ENCODE measurements around the gene SSH2.
"Not testable (repeated sequence)": the region's sequence is repeated elsewhere in the genome, so short reads cannot be mapped to it uniquely, and the experiment has no call there.

SSH2 gene

DNA sequence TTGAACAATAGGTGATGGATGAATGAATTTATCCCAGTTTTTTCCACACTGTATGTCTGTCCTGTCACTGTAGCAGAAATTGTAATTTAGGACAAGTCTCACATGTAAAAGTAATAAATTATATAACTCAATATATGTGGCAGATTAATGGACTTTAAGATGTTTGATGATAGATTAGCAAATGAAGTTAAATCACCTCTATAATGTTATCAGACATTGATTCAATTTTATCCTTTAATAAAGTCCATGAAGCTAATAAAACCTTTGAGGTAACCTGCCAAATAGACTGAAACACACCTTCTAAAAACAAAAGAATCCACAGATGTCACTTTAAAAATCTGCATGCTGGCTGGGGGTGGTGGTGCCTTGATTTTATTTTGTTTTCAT lies 224.0 kb downstream of the SSH2 start:
- DNase-seq (ENCODE audit: low read depth): no peak

DNA sequence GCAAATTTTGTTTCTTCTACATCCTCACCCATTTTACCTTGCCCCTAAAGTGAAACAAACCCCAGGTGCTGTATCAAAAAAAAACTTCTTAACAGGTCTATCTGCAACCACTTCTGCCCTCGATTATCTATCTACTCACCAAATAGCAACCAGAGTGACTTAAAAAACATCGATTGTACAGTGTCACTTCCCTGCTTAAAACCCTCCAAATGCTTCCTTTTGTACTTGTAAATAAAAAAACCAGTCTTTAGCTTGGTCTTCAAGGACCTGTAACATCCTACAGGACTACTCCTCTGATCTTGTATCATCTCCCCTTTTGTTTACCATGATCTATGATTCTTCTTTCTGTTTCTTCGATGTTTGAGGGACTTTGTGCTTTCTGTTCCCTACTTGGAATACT lies 224.6 kb downstream of the SSH2 start:
- DNase-seq (ENCODE audit: low read depth): no peak

GRCh38 chr17:29699283-29699682 lies 230.7 kb downstream of the SSH2 start:
- no peak for DNase-seq (ENCODE audit: low read depth)

DNA sequence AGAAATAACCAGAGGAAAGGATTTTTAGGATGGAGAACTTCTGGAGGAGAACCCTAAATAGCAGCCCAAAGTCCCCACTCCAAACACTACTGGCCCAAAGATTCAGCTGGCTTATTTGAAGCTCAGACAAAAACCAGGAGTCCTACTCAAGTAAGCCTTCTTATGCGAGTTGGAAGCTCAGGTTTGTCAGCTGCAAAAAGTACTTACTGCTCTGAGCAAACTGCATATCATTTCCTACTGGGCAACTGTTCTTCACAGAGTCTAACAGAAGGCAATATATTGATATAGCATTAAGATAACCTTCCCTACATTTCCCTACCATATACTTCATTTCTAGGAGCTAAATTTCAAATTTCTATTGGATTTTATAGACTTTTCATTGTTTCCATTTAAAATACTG lies 231.2 kb downstream of the SSH2 start:
- no peak for DNase-seq (ENCODE audit: low read depth)

GRCh38 chr17:29698019-29698777 lies 231.8 kb downstream of the SSH2 start:
- DNase-seq (ENCODE audit: low read depth): no peak

- DNase-seq (ENCODE audit: low read depth): no peak
These were observed 232.7 kb downstream of the SSH2 start for GRCh38 chr17:29697371-29697770.

DNA sequence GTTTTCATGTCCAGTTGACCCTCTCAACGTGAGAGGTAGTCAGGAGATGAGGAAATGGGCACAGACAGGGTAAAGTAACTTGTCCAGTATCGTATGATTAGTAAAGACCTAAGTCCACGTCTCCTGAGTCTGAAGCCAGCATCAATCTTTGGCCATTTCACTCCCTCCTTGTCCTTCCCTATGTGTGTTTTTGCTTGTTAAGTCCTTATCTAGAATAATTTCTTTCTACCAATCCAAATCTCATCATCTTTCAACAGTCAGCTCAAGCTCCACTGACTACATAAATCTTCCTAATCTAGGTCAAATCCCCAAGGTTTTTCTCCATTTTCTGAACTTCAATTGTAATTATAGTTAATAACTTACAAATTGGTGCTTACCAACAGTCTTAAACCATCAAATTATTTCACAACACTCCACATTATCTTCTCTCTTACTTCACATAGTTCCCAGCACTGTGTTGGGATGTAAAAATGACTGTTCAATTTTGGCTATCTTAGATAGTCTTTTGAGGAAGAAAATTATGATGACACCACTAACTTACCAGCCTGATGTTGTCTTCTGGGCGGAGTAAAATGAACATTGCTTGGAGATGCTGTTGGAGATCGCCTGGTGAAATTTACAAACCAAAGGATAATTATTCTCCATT lies 235.0 kb downstream of the SSH2 start:
- DNase-seq (ENCODE audit: low read depth): no peak

DNA sequence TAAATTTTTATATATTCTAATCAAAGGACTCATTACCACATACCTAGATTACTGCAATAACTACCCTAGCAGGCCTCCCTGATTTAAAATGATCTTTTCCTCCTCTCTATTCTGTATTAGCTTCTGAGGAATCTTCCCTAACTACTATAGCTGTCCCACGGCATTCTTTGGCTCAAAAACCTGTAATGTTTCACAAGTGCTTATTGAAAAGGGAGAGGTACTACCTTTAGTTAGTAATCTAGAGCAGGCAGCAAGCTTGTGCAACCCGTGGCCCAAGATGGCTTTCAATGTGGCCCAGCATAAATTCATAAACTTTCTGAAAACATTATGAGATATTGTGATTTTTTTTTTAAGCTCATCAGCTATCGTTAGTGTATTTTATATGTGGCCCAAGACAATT lies 236.3 kb downstream of the SSH2 start:
- DNase-seq (ENCODE audit: low read depth): no peak

- no peak for DNase-seq (ENCODE audit: low read depth)
These were observed 242.4 kb downstream of the SSH2 start for GRCh38 chr17:29687596-29687995.

- DNase-seq (ENCODE audit: low read depth): no peak
These were observed 242.9 kb downstream of the SSH2 start for GRCh38 chr17:29686993-29687590.

DNA sequence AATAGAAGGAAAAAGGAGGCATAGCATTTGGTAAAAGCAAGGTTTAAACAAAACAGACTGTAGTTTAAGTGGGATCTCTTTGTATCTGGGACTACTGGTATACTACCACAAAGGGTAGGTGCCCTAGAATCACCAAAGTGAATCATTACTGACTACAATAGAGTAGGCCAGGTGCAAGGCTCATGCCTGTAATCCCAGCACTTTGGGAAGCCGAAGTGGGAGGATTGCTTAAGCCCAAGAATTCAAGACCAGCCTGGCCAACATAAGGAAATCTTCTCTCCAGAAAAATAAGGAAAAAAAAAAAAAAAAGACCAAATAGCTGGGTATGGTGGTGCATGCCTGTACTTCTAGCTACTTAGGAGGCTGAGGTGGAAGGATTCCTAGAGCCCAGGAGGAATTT lies 246.5 kb downstream of the SSH2 start:
- no peak for DNase-seq (ENCODE audit: low read depth)

- DNase-seq (ENCODE audit: low read depth): no peak
These were observed 247.0 kb downstream of the SSH2 start for GRCh38 chr17:29682987-29683386.

DNA sequence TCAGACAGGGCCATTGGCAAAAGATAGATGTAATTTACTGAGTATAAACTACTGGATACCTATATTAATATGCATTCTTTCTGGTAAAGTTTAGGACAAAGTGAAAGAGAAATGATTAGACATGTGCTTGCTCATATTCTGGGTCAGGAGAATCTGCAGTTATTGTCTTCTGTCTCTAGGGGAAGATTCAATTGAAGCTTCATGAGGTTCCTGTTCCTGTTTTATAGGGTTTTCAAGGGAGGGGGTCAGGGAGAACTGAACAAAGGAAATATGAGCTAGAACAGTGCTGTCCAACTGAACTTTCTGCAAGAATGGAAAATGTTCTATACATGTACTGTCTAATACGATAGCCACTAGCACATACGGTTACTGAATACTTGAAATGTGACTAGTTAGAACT lies 248.0 kb downstream of the SSH2 start:
- no peak for DNase-seq (ENCODE audit: low read depth)

DNA sequence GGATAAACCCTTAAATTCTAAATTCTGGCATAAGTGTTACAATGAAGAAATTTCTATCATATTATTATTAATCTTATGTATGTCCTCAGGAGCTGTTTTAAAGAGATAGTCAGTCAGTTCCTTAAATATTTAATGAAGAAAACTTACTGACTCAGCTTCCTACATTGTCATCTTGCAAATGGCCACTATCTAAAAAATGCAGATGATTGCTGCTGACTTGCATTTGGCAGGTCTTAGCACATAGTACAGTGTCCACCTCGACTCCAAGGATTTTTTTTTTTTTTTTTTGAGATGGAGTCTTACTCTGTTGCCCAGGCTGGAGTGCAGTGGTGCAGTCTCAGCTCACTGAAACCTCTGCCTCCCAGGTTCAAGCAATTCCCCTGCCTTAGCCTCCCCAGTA lies 252.2 kb downstream of the SSH2 start:
- no peak for DNase-seq (ENCODE audit: low read depth)

GRCh38 chr17:29677221-29677791 lies 252.7 kb downstream of the SSH2 start:
- no peak for DNase-seq (ENCODE audit: low read depth)

GRCh38 chr17:29675961-29676360 lies 254.1 kb downstream of the SSH2 start:
- DNase-seq (ENCODE audit: low read depth): not testable (repeated sequence)

GRCh38 chr17:29674281-29674680 lies 255.7 kb downstream of the SSH2 start:
- no peak for DNase-seq (ENCODE audit: low read depth)

- no peak for DNase-seq (ENCODE audit: low read depth)
These were observed 258.4 kb downstream of the SSH2 start for GRCh38 chr17:29671661-29672060.

DNA sequence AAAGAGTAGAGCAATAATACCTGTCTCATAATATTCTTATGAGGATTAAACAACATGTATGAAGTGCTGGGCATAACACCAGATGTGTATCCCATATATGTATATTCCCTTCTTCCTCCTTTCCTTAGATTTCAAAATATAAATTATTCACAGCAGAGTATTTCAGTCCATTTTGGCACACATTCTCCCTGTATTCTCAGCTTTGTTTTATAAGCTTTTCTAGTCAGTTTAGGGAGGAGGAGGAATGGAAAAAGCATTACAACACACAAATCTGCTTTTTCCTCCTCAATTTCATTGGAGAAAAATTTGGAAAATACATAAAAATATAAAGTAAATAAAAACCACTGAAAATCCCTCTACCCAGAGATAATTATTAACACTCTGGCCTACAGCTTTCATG lies 260.8 kb downstream of the SSH2 start:
- no peak for DNase-seq (ENCODE audit: low read depth)

DNA sequence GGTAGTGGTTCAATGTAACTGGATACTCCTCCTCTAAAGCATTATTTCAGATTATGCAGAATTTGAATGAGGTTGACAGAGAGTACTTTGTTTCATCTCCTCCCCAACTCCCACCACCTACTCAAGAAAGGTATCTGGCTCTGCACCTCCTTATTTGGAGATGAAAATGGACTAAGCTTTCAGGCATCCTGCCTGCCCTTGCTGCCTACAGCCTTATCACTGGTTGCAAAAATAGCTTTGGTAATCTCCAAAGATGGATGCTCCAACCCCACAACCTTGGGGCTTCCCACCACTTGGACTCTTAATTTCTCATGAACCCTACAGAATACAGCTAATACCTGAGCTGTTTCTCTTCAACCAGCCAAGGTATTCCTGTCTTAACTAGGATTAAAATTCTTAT lies 262.1 kb downstream of the SSH2 start:
- no peak for DNase-seq (ENCODE audit: low read depth)

GRCh38 chr17:29665481-29665810 lies 264.6 kb downstream of the SSH2 start:
- DNase-seq (ENCODE audit: low read depth): no peak

DNA sequence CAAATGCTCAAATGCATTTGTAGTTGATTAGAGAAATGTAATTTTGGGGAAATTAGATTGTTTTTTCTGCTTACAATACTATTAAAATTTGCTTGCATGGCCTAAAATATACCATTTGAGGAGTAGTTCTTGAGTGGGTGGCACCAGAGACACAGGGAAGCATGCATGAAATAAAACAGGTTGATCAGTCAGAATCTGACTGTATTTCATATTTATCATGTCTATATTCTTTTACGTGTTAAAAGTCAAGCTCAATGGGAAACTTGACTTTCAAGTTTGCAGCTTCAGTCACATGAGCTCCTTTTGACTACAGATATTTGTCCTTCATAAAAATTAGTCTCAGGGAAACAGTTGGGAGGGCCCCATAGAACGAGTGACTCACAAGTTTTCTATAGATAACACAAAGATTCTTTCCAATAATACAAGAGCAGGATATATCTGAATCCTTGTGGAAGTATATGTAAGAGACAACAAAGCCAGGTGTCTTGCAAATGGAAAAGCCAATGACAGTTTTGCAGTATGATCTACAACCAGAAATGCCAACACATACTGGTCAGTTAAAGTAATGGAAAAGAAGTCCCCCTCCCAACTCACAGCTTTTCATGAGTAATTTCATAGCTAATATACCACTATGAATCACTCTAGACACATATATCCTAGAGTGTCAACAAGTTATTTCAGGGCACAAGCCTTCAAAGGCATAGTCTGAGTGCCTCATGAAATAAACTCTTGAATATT lies 265.1 kb downstream of the SSH2 start:
- no peak for DNase-seq (ENCODE audit: low read depth)

- no peak for DNase-seq (ENCODE audit: low read depth)
These were observed 266.9 kb downstream of the SSH2 start for GRCh38 chr17:29663155-29663554.
